Lung (tissue), 12 donors: Measurements from ENCODE around the gene SOX10. TPM values are rescaled to one million over a fixed set of nuclear protein-coding genes. Genes with fewer than 3 reads are reported as not detected.

Source experiments
- ATAC-seq: fragments of 200-7000 bp; cut with Tn5 transposase; one replicate; pipeline ENCODE4 v1.9.1; 2020; ENCODE audit warnings: moderate number of reproducible peaks; ENCODE audit not compliant: insufficient read depth, low FRiP score
- DNase-seq, 3 donors: peaks; one replicate each; pipeline ENCODE4 v3.0.0-alpha.2; 2013 to 2017
- H3K27ac ChIP-seq, 2 donors: one replicate each; pipeline ENCODE4 v1.5.1; 2013; ENCODE audit warnings: mild to moderate bottlenecking in 2 of 2, moderate library complexity in 2 of 2, control low read depth in 1 of 2, inconsistent platforms in 1 of 2, low read depth in 1 of 2, low read length in 1 of 2
- H3K27me3 ChIP-seq, 3 donors: one replicate each; pipeline ENCODE4 v1.5.1; 2013; ENCODE audit warnings: low read length in 2 of 3; ENCODE audit not compliant: control insufficient read depth in 3 of 3, insufficient read depth in 3 of 3
- H3K36me3 ChIP-seq, 4 donors: one replicate each; pipeline ENCODE4 v1.5.1; 2013; ENCODE audit warnings: low read length in 4 of 4, mild to moderate bottlenecking in 1 of 4, moderate library complexity in 1 of 4; ENCODE audit not compliant: control insufficient read depth in 4 of 4, insufficient read depth in 4 of 4
- H3K4me1 ChIP-seq, 5 donors: one replicate each; pipeline ENCODE4 v1.5.1; 2013; ENCODE audit warnings: low read length in 5 of 5, mild to moderate bottlenecking in 2 of 5, moderate library complexity in 1 of 5; ENCODE audit not compliant: control insufficient read depth in 5 of 5, insufficient read depth in 5 of 5
- H3K4me3 ChIP-seq: one replicate; pipeline ENCODE4 v1.5.1; 2013; ENCODE audit warnings: mild to moderate bottlenecking, control low read depth, moderate library complexity
- H3K9ac ChIP-seq, 2 donors: one replicate each; pipeline ENCODE4 v1.5.1; 2013; ENCODE audit warnings: low read length in 2 of 2, control low read depth in 1 of 2; ENCODE audit not compliant: insufficient read depth in 1 of 2
- H3K9me3 ChIP-seq, 4 donors: one replicate each; pipeline ENCODE4 v1.5.1; 2013; ENCODE audit warnings: low read length in 3 of 4, mild to moderate bottlenecking in 1 of 4, moderate library complexity in 1 of 4; ENCODE audit not compliant: control insufficient read depth in 4 of 4, insufficient read depth in 3 of 4
- WGBS, 2 donors: extraction: QIAGEN DNeasy Blood & Tissue Kit; methylation state at CpG; one replicate each; pipeline ENCODE4 v1.1.7; 2013; 5-methylcytosine and 5-hydroxymethylcytosine counted together
- polyA plus RNA-seq, 2 donors: library from polyadenylated mRNA; stranded (reverse); fragments of 200-250 nt; gene quantifications; one replicate each; pipeline ENCODE4 v1.2.1, GENCODE V29; 2013
- total RNA-seq, 2 donors: library from RNA; depleted of rRNA in 1 of 2; stranded (reverse); fragments of >200 nt in 1 of 2; gene quantifications; one replicate each; pipeline ENCODE4 v1.2.1, GENCODE V29; 2014 to 2021
- TF ChIP-seq, protein P1 (sequence below): IDR thresholded peaks from 2 replicates; pipeline ENCODE4 v1.5.1; 2012; ENCODE audit warnings: mild to moderate bottlenecking; ENCODE audit errors: control extremely low read depth, extremely low read depth
- donor health status: control.
- donor health status: control.
- donor health status: Bipolar disorder and iron deficiency.
- donor health status: healthy.
- donor health status: DM: yes; HTN: yes; CAD: no.

Gene SOX10
- total and polyA plus RNA-seq, 4 donors: 0.10 to 0.54 TPM; not detected in 2

DNA sequence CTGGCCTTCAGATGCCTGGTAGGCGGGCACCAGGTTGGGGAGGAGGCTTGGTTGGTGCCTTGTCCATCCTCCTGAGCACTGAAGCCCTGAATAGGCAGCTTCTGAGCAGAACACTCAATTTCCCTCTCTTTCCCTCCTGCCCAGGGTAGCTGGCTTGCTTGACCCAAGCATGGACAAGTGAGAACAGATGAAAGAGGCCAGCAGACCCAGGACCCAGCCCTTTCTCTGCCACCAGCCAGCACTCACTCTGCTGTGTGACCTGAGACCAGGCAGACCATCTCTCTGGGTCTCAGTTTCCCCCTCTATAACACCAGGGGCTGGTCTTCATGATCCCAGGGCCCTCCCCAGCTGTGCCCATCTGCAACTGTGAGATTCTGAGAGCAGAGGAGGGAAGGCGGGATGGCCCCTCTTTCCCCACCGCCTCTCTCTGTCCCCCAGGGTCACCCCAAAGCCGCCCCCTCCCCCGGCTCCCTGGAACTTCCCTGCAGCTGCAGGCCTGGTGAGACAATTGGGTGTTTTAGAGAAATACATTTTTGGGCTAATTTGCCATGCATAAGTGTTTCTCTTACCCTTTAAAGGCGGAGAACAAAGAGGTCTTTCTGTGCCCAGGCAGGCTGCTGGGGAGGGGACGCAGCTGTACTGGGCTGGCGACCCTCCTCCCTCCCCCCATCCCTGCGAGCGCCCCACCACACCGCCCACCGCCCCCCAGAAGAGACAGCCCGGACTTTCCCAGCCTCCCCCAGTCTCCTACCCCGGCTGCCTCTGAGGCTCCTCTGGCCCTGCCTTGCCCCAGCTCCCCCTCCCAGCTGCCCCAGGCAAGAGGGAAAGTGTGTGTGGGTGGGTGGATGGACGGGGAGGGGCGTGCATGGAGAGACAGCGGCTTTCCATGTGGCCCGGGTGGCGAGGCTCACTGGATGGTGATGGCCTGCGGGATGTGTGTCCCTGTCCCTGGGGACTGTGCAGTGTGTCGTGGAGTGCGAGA, 42.1 kb upstream of the SOX10 start:
- Histone ChIP-seq H3K9me3 (no peaks in the 10 kb centered on the region), H3K4me3 (no peak overlapping the region), H3K9ac (no peak overlapping the region), H3K27ac (no peak overlapping the region), H3K36me3 (no peaks in the 10 kb centered on the region), H3K27me3 (no peaks in the 10 kb centered on the region), H3K4me1 (peaks cover 0 to 4% (median 0%) of the 10 kb centered on the region in 5 donors)
- WGBS, 2 donors: 82 to 95% methylated on average over 18 to 22 of the region's 22 CpGs
- TF ChIP-seq, protein P1, sequence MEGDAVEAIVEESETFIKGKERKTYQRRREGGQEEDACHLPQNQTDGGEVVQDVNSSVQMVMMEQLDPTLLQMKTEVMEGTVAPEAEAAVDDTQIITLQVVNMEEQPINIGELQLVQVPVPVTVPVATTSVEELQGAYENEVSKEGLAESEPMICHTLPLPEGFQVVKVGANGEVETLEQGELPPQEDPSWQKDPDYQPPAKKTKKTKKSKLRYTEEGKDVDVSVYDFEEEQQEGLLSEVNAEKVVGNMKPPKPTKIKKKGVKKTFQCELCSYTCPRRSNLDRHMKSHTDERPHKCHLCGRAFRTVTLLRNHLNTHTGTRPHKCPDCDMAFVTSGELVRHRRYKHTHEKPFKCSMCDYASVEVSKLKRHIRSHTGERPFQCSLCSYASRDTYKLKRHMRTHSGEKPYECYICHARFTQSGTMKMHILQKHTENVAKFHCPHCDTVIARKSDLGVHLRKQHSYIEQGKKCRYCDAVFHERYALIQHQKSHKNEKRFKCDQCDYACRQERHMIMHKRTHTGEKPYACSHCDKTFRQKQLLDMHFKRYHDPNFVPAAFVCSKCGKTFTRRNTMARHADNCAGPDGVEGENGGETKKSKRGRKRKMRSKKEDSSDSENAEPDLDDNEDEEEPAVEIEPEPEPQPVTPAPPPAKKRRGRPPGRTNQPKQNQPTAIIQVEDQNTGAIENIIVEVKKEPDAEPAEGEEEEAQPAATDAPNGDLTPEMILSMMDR: no peak
- DNase-seq (no peak), ATAC-seq (no peak)

DNA sequence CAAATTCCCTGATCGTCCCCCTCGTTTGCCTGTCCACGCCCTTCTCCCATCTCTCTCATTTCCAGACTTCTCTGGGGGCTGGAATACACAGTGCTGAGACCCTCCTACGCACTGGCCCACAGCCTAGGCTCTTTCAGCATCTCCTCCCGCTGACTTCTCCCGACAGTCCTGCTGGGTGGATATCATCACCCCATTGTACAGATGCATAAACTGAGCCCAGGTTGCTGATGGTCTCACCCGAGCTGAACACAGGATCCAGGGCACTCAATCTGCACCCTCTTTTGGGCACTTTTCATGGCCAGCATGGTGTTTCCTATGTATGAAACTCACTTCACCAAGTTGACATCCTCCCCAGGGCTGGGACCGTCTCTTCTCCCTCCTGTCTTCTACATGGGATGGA, 41.2 kb upstream of the SOX10 start:
- no peak overlapping the region for H3K27ac ChIP-seq
- H3K36me3 ChIP-seq: no peaks in the 10 kb centered on the region
- H3K4me1 ChIP-seq: peaks cover 0 to 4% (median 0%) of the 10 kb centered on the region in 5 donors
- DNase-seq (no peak), ATAC-seq (no peak)
- no peak overlapping the region for H3K9ac ChIP-seq
- 94% methylated on average over 8 of the region's 8 CpGs for WGBS, 2 donors
- no peak overlapping the region for H3K4me3 ChIP-seq
- no peaks in the 10 kb centered on the region for H3K27me3 ChIP-seq
- TF ChIP-seq, protein P1: no peak
- H3K9me3 ChIP-seq: no peaks in the 10 kb centered on the region

DNA sequence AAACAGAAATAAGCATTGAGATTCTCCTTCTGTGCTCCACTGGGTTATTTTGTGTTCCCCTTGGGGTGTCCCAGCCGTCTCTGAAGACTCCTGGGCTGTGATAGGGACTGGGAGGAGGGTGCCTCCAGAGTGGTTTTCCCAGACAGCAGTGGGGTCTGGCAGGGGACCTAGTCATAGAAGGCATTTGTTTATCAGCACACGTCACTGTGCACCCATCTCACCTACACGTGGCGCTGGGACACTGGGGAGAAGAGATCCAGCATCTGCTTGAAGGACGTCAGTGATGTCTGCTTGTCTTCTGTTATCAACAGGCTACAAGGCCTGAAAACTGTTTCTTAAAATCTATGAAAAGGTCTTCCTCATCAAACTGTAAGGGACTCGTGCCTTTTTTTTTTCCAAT, 38.7 kb upstream of the SOX10 start:
- Histone ChIP-seq H3K9ac (no peak overlapping the region), H3K27ac (no peak overlapping the region), H3K4me3 (no peak overlapping the region), H3K4me1 (no peaks in the 10 kb centered on the region), H3K27me3 (no peaks in the 10 kb centered on the region), H3K36me3 (no peaks in the 10 kb centered on the region), H3K9me3 (no peaks in the 10 kb centered on the region)
- no peak for DNase-seq
- TF ChIP-seq, protein P1: no peak
- no peak for ATAC-seq
- 91% methylated on average over 6 of the region's 6 CpGs for WGBS, 2 donors
